ENCODE data around the gene MYO5A. TPM values are rescaled to one million over a fixed set of nuclear protein-coding genes. Genes with fewer than 3 reads are reported as not detected.

MYO5A gene
- total and polyA plus RNA-seq, 2 donors (not counting 1 experiment from before 2014, with no cell fraction given), result 32.9 to 41.9 TPM

- no peak overlapping the region for H3K4me2 ChIP-seq (ENCODE audit: extremely low read depth, insufficient read depth, low read length)
- TF ChIP-seq CTCF (conservative IDR thresholded peaks at IDR 0.05 in 1 of 2, IDR thresholded peaks at IDR 0.05 in 1 of 2; ENCODE audit: low read depth in 1 of 2, low read length in 2 of 2), result no peak
- TF ChIP-seq EZH2 (IDR thresholded peaks at IDR 0.05; ENCODE audit: low read length, missing control alignments), result no peak
- no peak for DNase-seq (ENCODE audit: low read depth in 2 of 2)
- no peak overlapping the region for H2AFZ ChIP-seq (ENCODE audit: low read length)
- no peaks in the 10 kb centered on the region for H4K20me1 ChIP-seq (ENCODE audit: control insufficient read depth, extremely low read depth, insufficient read depth, low read length)
- no peak overlapping the region for H3K9ac ChIP-seq (ENCODE audit: insufficient read depth, low read length)
- no peak overlapping the region for H3K27ac ChIP-seq (ENCODE audit: insufficient read depth, low read length)
- no peaks in the 10 kb centered on the region for H3K27me3 ChIP-seq (ENCODE audit: control insufficient read depth, insufficient read depth, low read length)
- H3K79me2 ChIP-seq (ENCODE audit: control insufficient read depth, insufficient read depth, low read length), result no peaks in the 10 kb centered on the region
- no peak overlapping the region for H3K4me3 ChIP-seq (replicated peaks in 1 of 4; ENCODE audit: control extremely low read depth in 1 of 4, insufficient read depth in 1 of 4, low read depth in 3 of 4, low read length in 4 of 4)
- no peaks in the 10 kb centered on the region for H3K9me3 ChIP-seq (ENCODE audit: control insufficient read depth, insufficient read depth, low read depth, low read length)
- no peaks in the 10 kb centered on the region for H3K4me1 ChIP-seq (ENCODE audit: control insufficient read depth, extremely low read depth, insufficient read depth, low read length)
- no peaks in the 10 kb centered on the region for H3K36me3 ChIP-seq (ENCODE audit: control insufficient read depth, insufficient read depth, low read length)
These were observed 121.3 kb downstream of the MYO5A start for GRCh38 chr15:52407374-52407773.

GRCh38 chr15:52406601-52407000 is 122.1 kb downstream of the MYO5A start:
- Histone ChIP-seq H3K79me2 (ENCODE audit: control insufficient read depth, insufficient read depth, low read length) (no peaks in the 10 kb centered on the region), H3K9ac (ENCODE audit: insufficient read depth, low read length) (no peak overlapping the region), H3K4me1 (ENCODE audit: control insufficient read depth, extremely low read depth, insufficient read depth, low read length) (no peaks in the 10 kb centered on the region), H4K20me1 (ENCODE audit: control insufficient read depth, extremely low read depth, insufficient read depth, low read length) (no peaks in the 10 kb centered on the region), H3K4me3 (replicated peaks in 1 of 4; ENCODE audit: control extremely low read depth in 1 of 4, insufficient read depth in 1 of 4, low read depth in 3 of 4, low read length in 4 of 4) (no peak overlapping the region), H3K27ac (ENCODE audit: insufficient read depth, low read length) (no peak overlapping the region), H3K9me3 (ENCODE audit: control insufficient read depth, insufficient read depth, low read depth, low read length) (no peaks in the 10 kb centered on the region), H3K36me3 (ENCODE audit: control insufficient read depth, insufficient read depth, low read length) (no peaks in the 10 kb centered on the region), H2AFZ (ENCODE audit: low read length) (no peak overlapping the region), H3K4me2 (ENCODE audit: extremely low read depth, insufficient read depth, low read length) (no peak overlapping the region), H3K27me3 (ENCODE audit: control insufficient read depth, insufficient read depth, low read length) (no peaks in the 10 kb centered on the region)
- DNase-seq (ENCODE audit: low read depth in 2 of 2), result peak; percentile 32
- no peak for TF ChIP-seq CTCF (conservative IDR thresholded peaks at IDR 0.05 in 1 of 2, IDR thresholded peaks at IDR 0.05 in 1 of 2; ENCODE audit: low read depth in 1 of 2, low read length in 2 of 2)
- no peak for TF ChIP-seq EZH2 (IDR thresholded peaks at IDR 0.05; ENCODE audit: low read length, missing control alignments)

GRCh38 chr15:52405856-52406255 is 122.8 kb downstream of the MYO5A start:
- TF ChIP-seq EZH2 (IDR thresholded peaks at IDR 0.05; ENCODE audit: low read length, missing control alignments) (no peak), CTCF (conservative IDR thresholded peaks at IDR 0.05 in 1 of 2, IDR thresholded peaks at IDR 0.05 in 1 of 2; ENCODE audit: low read depth in 1 of 2, low read length in 2 of 2) (no peak)
- H3K4me2 ChIP-seq (ENCODE audit: extremely low read depth, insufficient read depth, low read length), result no peak overlapping the region
- H3K36me3 ChIP-seq (ENCODE audit: control insufficient read depth, insufficient read depth, low read length), result no peaks in the 10 kb centered on the region
- H3K9ac ChIP-seq (ENCODE audit: insufficient read depth, low read length), result no peak overlapping the region
- H3K27me3 ChIP-seq (ENCODE audit: control insufficient read depth, insufficient read depth, low read length), result no peaks in the 10 kb centered on the region
- H3K4me3 ChIP-seq (replicated peaks in 1 of 4; ENCODE audit: control extremely low read depth in 1 of 4, insufficient read depth in 1 of 4, low read depth in 3 of 4, low read length in 4 of 4), result no peak overlapping the region
- no peaks in the 10 kb centered on the region for H4K20me1 ChIP-seq (ENCODE audit: control insufficient read depth, extremely low read depth, insufficient read depth, low read length)
- no peak for DNase-seq (ENCODE audit: low read depth in 2 of 2)
- H3K4me1 ChIP-seq (ENCODE audit: control insufficient read depth, extremely low read depth, insufficient read depth, low read length), result no peaks in the 10 kb centered on the region
- no peaks in the 10 kb centered on the region for H3K9me3 ChIP-seq (ENCODE audit: control insufficient read depth, insufficient read depth, low read depth, low read length)
- H3K27ac ChIP-seq (ENCODE audit: insufficient read depth, low read length), result no peak overlapping the region
- no peak overlapping the region for H2AFZ ChIP-seq (ENCODE audit: low read length)
- H3K79me2 ChIP-seq (ENCODE audit: control insufficient read depth, insufficient read depth, low read length), result no peaks in the 10 kb centered on the region

All from fibroblast of lung (primary cell).